Rectal smooth muscle tissue (tissue), 1 donor: ENCODE measurements around the gene GDPD2.

Experiments
- H3K27ac ChIP-seq: one replicate; pipeline ENCODE4 v1.7.0; 2013; ENCODE audit warnings: low read depth, low read length, inconsistent platforms
- H3K27me3 ChIP-seq: one replicate; pipeline ENCODE4 v1.7.0; 2013; ENCODE audit warnings: low read length; ENCODE audit not compliant: control insufficient read depth, insufficient read depth
- H3K36me3 ChIP-seq: one replicate; pipeline ENCODE4 v1.7.0; 2013; ENCODE audit warnings: low read length; ENCODE audit not compliant: control insufficient read depth, insufficient read depth
- H3K4me1 ChIP-seq: one replicate; pipeline ENCODE4 v1.7.0; 2013; ENCODE audit warnings: low read length; ENCODE audit not compliant: control insufficient read depth, insufficient read depth
- H3K4me3 ChIP-seq: one replicate; pipeline ENCODE4 v1.7.0; 2013; ENCODE audit warnings: low read length
- H3K9ac ChIP-seq: one replicate; pipeline ENCODE4 v1.7.0; 2013; ENCODE audit warnings: low read length

Gene GDPD2

GRCh38 chrX:70464051-70464450 is 40.9 kb downstream of the GDPD2 start:
- no peaks in the 10 kb centered on the region for H3K36me3 ChIP-seq
- H3K9ac ChIP-seq, result no peak overlapping the region
- H3K4me3 ChIP-seq, result no peak overlapping the region
- H3K27ac ChIP-seq, result no peak overlapping the region
- H3K27me3 ChIP-seq, result no peaks in the 10 kb centered on the region
- no peaks in the 10 kb centered on the region for H3K4me1 ChIP-seq

GRCh38 chrX:70466968-70467367 is 43.9 kb downstream of the GDPD2 start:
- Histone ChIP-seq H3K9ac (no peak overlapping the region), H3K27ac (no peak overlapping the region), H3K27me3 (no peaks in the 10 kb centered on the region), H3K4me3 (no peak overlapping the region), H3K4me1 (no peaks in the 10 kb centered on the region), H3K36me3 (no peaks in the 10 kb centered on the region)

DNA sequence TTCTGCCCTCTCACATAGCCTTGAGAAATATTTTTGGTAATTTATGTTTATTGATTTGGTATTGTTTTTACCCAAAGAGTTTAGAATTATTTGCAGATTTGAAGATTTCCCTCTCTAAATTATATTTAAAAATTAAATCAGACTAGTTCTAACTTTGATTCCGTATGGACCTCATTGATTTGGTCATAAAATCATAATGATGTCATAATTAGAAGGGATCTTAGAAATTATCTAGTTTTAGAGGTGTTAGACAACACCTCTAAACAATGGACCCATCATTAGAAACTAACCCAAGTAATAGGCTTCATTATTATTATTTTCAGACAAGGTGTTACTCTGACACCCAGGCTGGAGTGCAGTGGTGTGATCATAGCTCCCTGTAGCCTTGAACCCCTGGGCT is 45.6 kb downstream of the GDPD2 start:
- Histone ChIP-seq H3K27me3 (no peaks in the 10 kb centered on the region), H3K4me3 (no peak overlapping the region), H3K4me1 (no peaks in the 10 kb centered on the region), H3K27ac (no peak overlapping the region), H3K9ac (no peak overlapping the region), H3K36me3 (no peaks in the 10 kb centered on the region)

GRCh38 chrX:70470850-70471289 is 47.8 kb downstream of the GDPD2 start:
- no peak overlapping the region for H3K27ac ChIP-seq

DNA sequence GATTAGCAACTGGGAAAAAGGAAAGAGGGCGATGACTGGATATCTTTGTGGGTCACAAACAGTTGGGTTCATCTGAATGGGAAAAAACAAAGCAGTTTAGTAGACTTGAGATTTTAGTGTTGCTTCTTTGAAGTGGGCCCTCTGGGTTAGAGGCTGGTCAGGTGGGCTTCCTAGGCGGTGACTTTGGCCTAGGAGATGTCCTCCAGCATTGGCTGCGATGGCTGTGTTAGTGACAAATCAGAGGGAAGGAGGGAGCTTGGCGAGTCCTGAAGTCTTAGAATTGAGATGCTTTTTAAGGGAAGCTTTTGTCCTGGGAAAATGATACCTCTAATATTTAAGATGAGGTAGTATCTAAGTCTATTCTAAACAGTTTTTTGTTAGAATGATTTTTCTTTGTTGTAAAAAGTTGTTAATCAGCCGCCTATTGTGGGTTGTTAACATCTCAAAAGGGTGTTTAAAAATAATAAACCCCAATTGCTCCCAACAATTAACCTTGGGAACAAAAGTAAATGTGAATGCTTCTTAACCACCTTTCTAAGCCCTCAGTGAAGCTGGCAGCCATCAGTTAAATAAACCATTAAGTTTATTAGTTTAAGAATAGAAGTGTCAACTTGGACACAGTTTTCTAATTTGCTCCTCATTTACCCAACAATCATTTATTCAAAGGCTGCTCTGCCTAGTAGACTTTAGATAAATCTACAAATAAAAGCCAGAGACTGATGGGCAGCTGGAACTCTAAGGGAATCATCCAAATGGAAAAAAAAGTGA is 53.2 kb downstream of the GDPD2 start:
- Histone ChIP-seq H3K9ac (no peak overlapping the region), H3K27me3 (no peaks in the 10 kb centered on the region), H3K4me1 (peaks cover 11% of the 10 kb centered on the region), H3K36me3 (no peaks in the 10 kb centered on the region), H3K27ac (peak overlapping the region; percentile 65), H3K4me3 (no peak overlapping the region)

More at GRCh38 chrX:70470850-70471289, 47.8 kb downstream of the GDPD2 start:
- Histone ChIP-seq H3K9ac (no peak overlapping the region), H3K4me1 (no peaks in the 10 kb centered on the region), H3K27me3 (no peaks in the 10 kb centered on the region), H3K4me3 (no peak overlapping the region), H3K36me3 (no peaks in the 10 kb centered on the region)

DNA sequence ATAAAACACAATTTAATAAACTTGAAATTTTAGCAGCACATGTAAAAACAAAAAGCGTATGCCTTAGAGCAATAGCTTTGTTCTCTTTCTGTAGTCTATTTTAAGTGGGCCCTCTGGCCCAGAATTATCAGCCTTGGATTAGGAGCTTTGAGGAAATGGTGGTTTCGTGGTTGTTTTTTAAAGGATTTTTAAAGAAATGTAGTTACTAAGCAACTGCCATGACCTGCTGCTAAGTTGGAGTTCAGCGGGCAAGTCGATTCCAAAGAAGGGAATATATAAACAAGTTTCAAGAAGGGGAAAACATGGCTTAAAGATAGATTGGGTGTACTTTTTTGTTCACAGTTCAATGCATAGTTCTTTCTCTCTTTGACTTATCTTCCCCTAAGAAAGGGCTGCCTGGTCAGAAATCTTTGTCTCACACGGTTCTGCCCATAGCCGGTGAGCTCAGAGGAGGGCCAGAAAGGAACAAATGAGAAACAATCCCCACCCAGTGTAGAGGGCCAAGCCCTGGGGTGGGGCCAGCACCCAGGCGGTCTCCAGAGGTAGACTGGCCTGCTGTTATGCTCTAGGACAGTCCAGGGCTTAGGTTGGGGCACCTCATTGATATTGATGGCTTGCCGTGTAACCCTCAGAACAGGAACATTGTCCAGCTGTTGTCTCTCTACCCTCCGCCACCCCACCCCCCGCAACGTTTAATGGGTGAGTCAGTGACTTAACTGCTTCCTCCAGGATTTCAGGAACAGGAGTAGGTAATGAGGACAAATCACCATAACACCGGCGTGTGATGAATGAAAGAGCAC is 54.0 kb downstream of the GDPD2 start:
- peaks cover 11% of the 10 kb centered on the region for H3K4me1 ChIP-seq
- no peaks in the 10 kb centered on the region for H3K27me3 ChIP-seq
- H3K4me3 ChIP-seq, result no peak overlapping the region
- no peaks in the 10 kb centered on the region for H3K36me3 ChIP-seq
- peak overlapping the region; percentile 10 for H3K9ac ChIP-seq
- peak overlapping the region; percentile 65 for H3K27ac ChIP-seq

- H3K27ac ChIP-seq, result peak overlapping the region; percentile 65
- H3K27me3 ChIP-seq, result no peaks in the 10 kb centered on the region
- H3K4me3 ChIP-seq, result no peak overlapping the region
- no peak overlapping the region for H3K9ac ChIP-seq
- H3K36me3 ChIP-seq, result no peaks in the 10 kb centered on the region
- peaks cover 11% of the 10 kb centered on the region for H3K4me1 ChIP-seq
Observed at GRCh38 chrX:70477734-70478075, 54.6 kb downstream of the GDPD2 start.

- Histone ChIP-seq H3K4me1 (peaks cover 11% of the 10 kb centered on the region), H3K27ac (peak overlapping the region; percentile 64), H3K27me3 (no peaks in the 10 kb centered on the region), H3K9ac (no peak overlapping the region), H3K36me3 (no peaks in the 10 kb centered on the region), H3K4me3 (no peak overlapping the region)
Observed at GRCh38 chrX:70478526-70479245, 55.6 kb downstream of the GDPD2 start.

- peak overlapping the region; percentile 64 for H3K27ac ChIP-seq
- no peak overlapping the region for H3K4me3 ChIP-seq
- no peak overlapping the region for H3K9ac ChIP-seq
- H3K4me1 ChIP-seq, result peaks cover 11% of the 10 kb centered on the region
- no peaks in the 10 kb centered on the region for H3K27me3 ChIP-seq
- H3K36me3 ChIP-seq, result no peaks in the 10 kb centered on the region
Observed at GRCh38 chrX:70479247-70479921, 56.3 kb downstream of the GDPD2 start.

DNA sequence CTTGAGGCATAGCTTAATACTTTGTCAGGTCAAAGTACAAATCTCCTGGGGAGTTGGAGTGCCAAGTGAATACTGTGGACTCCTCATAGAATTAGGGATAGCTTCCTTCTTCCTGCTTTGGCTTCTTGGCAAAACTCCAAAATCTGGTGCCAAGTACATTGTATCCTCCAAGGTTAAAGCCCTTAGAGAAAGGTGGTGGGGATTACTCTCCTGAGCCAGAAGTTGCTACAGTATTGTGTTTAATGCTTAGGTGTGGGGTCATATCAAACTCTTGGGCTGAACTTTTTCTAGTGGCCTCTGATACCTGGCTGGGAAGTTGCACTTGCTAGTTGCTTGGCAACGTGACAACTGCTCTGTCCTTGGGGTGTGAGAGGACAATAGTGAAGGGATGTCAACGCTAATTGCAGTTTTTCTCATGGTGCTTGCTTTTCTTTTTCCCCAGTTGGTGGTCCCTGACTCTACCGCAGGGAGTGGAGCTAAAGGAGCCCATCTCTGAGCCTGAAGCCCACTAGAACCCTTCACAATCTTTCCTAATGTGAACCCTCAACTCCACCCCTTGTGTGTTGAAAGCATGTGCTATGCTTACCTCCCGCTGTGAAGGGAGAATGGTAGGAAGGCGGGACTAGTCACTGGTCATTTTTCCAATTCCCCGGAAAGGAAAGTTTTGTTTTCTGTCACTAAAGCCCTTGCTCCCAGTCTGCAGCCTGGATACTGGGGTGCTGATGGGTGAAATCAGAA is 57.0 kb downstream of the GDPD2 start:
- Histone ChIP-seq H3K4me1 (peaks cover 11% of the 10 kb centered on the region), H3K27ac (peak overlapping the region; percentile 64), H3K36me3 (no peaks in the 10 kb centered on the region), H3K9ac (no peak overlapping the region), H3K4me3 (peak overlapping the region; percentile 2), H3K27me3 (no peaks in the 10 kb centered on the region)

- Histone ChIP-seq H3K27me3 (no peaks in the 10 kb centered on the region), H3K4me3 (no peak overlapping the region), H3K9ac (no peak overlapping the region)
Observed at GRCh38 chrX:70480660-70481018, 57.5 kb downstream of the GDPD2 start.

More at GRCh38 chrX:70480660-70481018, 57.5 kb downstream of the GDPD2 start:
- Histone ChIP-seq H3K4me1 (peaks cover 11% of the 10 kb centered on the region), H3K36me3 (no peaks in the 10 kb centered on the region), H3K27ac (peak overlapping the region; percentile 4)
